Measurements from ENCODE around the gene KCTD3. TPM values are rescaled to one million over a fixed set of nuclear protein-coding genes. Genes with fewer than 3 reads are reported as not detected.
A peak's percentile ranks its signal among the peaks of the same experiment; 100 is the strongest.

KCTD3 gene
- total RNA-seq, 4 donors from 2014 or later, result 33.4 to 80.4 (median 59.1) TPM

DNA sequence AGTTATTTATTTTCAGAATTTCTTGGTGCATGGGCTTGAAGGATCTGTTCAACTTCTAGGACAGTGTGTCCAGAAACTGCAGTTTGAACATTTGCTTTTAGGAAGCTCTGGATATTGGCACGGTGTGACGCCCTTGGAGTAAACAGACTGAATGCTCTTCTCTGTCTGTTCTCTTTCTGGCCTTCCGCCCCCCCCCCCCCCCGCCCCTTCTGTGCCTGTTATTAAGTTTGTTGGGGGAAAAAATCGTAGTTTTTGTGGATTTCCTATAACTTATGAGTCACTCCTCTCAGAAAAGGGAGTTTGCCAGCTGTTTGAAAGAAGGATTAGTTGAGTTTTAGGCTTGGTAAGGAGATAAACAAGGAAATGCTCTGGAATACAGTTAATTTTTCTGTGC, 1.2 kb downstream of the KCTD3 start:
- 0 to 2% methylated on average over 1 to 5 of the region's 5 CpGs for WGBS, 2 donors (ENCODE audit: low coverage in 1 of 2)
- H3K4me3 ChIP-seq, result peak overlapping the region; percentile 75 to 92 (median 79)

DNA sequence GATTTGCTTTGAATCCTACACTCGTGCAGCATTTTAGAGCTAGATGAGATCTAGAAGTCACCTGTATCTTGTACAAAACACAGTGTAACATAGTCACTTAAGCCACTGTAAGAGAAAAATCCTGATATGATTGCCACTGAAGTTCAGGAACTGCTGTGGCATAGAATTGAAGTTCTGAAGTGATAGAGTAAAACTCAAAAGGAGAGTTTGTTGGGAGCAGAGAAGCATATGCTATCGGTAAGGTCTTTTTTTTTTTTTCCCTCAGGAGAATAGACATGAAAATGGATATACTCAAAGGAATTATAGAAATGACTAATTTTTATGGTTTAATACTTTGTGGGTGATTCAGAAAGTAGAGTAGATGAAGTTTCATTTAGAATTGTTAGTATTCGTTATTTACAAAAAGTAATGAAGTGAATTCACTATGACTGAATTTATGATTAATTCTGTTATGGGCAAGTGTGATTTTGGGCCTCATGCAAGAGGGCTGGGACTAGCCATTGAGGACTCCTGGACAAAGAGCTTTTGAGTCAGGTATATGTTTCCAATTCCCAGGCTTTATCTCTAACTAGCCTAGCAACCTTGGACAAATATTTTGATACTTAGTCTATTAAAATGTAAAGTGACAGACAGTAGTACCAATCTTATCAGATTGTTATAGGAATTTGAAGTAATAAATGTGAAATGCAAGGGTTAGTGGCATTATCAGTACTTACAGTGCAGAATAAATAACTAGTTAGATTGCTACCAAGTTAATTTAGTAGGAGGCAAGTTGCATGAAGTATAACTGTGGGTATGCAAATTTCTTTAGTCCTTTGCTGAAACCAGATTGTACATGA, 3.1 kb downstream of the KCTD3 start:
- TF ChIP-seq EP300 (IDR thresholded peaks at IDR 0.05; ENCODE audit: low read depth) (no peak), POLR2AphosphoS5 (IDR thresholded peaks at IDR 0.05) (no peak), POLR2A (IDR thresholded peaks at IDR 0.05) (no peak)
- TF ChIP-seq, protein P1, sequence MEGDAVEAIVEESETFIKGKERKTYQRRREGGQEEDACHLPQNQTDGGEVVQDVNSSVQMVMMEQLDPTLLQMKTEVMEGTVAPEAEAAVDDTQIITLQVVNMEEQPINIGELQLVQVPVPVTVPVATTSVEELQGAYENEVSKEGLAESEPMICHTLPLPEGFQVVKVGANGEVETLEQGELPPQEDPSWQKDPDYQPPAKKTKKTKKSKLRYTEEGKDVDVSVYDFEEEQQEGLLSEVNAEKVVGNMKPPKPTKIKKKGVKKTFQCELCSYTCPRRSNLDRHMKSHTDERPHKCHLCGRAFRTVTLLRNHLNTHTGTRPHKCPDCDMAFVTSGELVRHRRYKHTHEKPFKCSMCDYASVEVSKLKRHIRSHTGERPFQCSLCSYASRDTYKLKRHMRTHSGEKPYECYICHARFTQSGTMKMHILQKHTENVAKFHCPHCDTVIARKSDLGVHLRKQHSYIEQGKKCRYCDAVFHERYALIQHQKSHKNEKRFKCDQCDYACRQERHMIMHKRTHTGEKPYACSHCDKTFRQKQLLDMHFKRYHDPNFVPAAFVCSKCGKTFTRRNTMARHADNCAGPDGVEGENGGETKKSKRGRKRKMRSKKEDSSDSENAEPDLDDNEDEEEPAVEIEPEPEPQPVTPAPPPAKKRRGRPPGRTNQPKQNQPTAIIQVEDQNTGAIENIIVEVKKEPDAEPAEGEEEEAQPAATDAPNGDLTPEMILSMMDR (IDR thresholded peaks at IDR 0.05), result no peak
- Histone ChIP-seq H3K27me3 (no peaks in the 10 kb centered on the region), H3K27ac (peak overlapping the region in 3 of 4 donors; percentile 13 to 36 (median 21)), H3K4me3 (peak overlapping the region in 1 of 4 donors; percentile 92), H3K4me1 (peaks cover 17 to 61% (median 44%) of the 10 kb centered on the region in 4 donors), H3K36me3 (peaks cover 0 to 2% (median 0%) of the 10 kb centered on the region in 4 donors), H3K9me3 (no peaks in the 10 kb centered on the region)
- in situ Hi-C loops (cut with MboI; ENCODE audit: low pct_ligation_motif_present in 1 of 4, low pct_unique_long_range_greater_than_20kb in 1 of 4, low sequenced_read_pairs in 3 of 4) (no loop called here), intact Hi-C loops (cut with DNase I; ENCODE audit: low total_unique reads) (no loop called here)
- WGBS, 2 donors (ENCODE audit: low coverage in 1 of 2), result 51 to 58% methylated on average over 3 of the region's 3 CpGs
- no peak for DNase-seq

More for the DNA sequence above, 1.2 kb downstream of the KCTD3 start:
- Histone ChIP-seq H3K27ac (peak overlapping the region; percentile 94 to 98 (median 96)), H3K4me1 (peaks cover 17 to 54% (median 43%) of the 10 kb centered on the region in 4 donors), H3K27me3 (no peaks in the 10 kb centered on the region), H3K36me3 (no peaks in the 10 kb centered on the region), H3K9me3 (no peaks in the 10 kb centered on the region)
- intact Hi-C loops (cut with DNase I; ENCODE audit: low total_unique reads), result no loop called here
- TF ChIP-seq, protein P1 (IDR thresholded peaks at IDR 0.05), result no peak
- TF ChIP-seq POLR2A (IDR thresholded peaks at IDR 0.05) (no peak), POLR2AphosphoS5 (IDR thresholded peaks at IDR 0.05) (no peak), EP300 (IDR thresholded peaks at IDR 0.05; ENCODE audit: low read depth) (no peak)
- DNase-seq, result no peak
- in situ Hi-C loops (cut with MboI; ENCODE audit: low pct_ligation_motif_present in 1 of 4, low pct_unique_long_range_greater_than_20kb in 1 of 4, low sequenced_read_pairs in 3 of 4), result no loop called here

DNA sequence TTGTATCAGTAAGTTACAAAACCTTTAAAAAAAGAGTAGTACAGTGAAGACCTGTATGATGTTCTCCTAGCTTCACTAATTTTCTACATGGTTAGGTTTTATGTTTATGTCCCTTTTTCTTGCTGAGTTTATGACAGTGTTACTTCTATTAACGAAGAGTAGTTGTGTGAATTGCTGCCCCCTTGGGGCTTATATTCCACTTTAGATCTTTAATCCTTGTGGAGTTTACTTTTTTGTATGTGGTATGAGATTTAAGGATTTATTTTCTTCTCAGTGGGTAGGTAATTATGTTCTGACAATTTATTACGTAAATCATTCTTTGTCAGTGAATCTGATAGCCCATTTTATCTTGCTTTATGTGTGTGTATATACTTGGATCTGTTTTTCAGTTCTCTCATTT, 14.8 kb downstream of the KCTD3 start:
- H3K27ac ChIP-seq, result no peak overlapping the region
- 83% methylated on average over 2 of the region's 2 CpGs for WGBS, 2 donors (ENCODE audit: low coverage in 1 of 2)
- peaks cover 0 to 53% (median 21%) of the 10 kb centered on the region in 4 donors for H3K36me3 ChIP-seq
- no peak overlapping the region for H3K4me3 ChIP-seq
- H3K9me3 ChIP-seq, result no peaks in the 10 kb centered on the region
- H3K27me3 ChIP-seq, result no peaks in the 10 kb centered on the region
- intact Hi-C loops (cut with DNase I; ENCODE audit: low total_unique reads), result no loop called here
- no peaks in the 10 kb centered on the region for H3K4me1 ChIP-seq
- TF ChIP-seq EP300 (IDR thresholded peaks at IDR 0.05; ENCODE audit: low read depth) (no peak), POLR2A (IDR thresholded peaks at IDR 0.05) (no peak), POLR2AphosphoS5 (IDR thresholded peaks at IDR 0.05) (no peak)
- TF ChIP-seq, protein P1 (IDR thresholded peaks at IDR 0.05), result no peak
- in situ Hi-C loops (cut with MboI; ENCODE audit: low pct_ligation_motif_present in 1 of 4, low pct_unique_long_range_greater_than_20kb in 1 of 4, low sequenced_read_pairs in 3 of 4), result no loop called here
- no peak for DNase-seq

DNA sequence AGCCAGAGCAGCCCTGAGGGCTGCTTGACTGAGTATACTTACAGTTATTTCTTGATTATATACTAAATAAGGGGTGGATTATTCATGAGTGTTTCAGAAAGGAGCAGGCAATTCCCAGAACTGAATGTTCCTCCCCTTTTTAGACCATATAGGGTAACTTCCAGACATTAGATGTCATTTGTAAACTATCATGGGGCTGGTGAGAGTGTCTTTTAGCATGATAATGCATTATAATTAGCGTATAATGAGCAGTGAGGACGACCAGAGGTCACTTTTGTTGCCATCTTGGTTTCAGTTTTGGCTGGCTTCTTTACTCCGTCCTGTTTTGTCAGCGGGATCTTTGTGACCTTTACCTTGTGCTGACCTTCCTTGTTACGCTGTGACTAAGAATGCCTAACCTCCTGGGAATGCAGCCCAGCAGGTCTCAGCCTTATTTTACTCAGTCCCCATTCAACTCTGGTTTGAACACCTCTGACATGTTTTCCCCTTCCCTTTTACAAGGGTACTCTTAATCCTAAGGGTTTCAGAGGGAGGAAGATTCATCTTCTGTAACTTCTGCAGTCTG, 16.2 kb downstream of the KCTD3 start:
- Histone ChIP-seq H3K36me3 (peaks cover 0 to 52% (median 16%) of the 10 kb centered on the region in 4 donors), H3K4me1 (no peaks in the 10 kb centered on the region), H3K27me3 (no peaks in the 10 kb centered on the region), H3K4me3 (no peak overlapping the region), H3K27ac (no peak overlapping the region), H3K9me3 (no peaks in the 10 kb centered on the region)
- TF ChIP-seq EP300 (IDR thresholded peaks at IDR 0.05; ENCODE audit: low read depth) (no peak), POLR2A (IDR thresholded peaks at IDR 0.05) (no peak), POLR2AphosphoS5 (IDR thresholded peaks at IDR 0.05) (no peak)
- TF ChIP-seq, protein P1 (IDR thresholded peaks at IDR 0.05), result no peak
- WGBS, 2 donors (ENCODE audit: low coverage in 1 of 2), result 82 to 87% methylated on average over 5 of the region's 5 CpGs
- intact Hi-C loops (cut with DNase I; ENCODE audit: low total_unique reads), result no loop called here
- in situ Hi-C loops (cut with MboI; ENCODE audit: low pct_ligation_motif_present in 1 of 4, low pct_unique_long_range_greater_than_20kb in 1 of 4, low sequenced_read_pairs in 3 of 4), result no loop called here
- no peak for DNase-seq
